Measurements from ENCODE around the gene GRIA4.

The GRIA4 gene

DNA sequence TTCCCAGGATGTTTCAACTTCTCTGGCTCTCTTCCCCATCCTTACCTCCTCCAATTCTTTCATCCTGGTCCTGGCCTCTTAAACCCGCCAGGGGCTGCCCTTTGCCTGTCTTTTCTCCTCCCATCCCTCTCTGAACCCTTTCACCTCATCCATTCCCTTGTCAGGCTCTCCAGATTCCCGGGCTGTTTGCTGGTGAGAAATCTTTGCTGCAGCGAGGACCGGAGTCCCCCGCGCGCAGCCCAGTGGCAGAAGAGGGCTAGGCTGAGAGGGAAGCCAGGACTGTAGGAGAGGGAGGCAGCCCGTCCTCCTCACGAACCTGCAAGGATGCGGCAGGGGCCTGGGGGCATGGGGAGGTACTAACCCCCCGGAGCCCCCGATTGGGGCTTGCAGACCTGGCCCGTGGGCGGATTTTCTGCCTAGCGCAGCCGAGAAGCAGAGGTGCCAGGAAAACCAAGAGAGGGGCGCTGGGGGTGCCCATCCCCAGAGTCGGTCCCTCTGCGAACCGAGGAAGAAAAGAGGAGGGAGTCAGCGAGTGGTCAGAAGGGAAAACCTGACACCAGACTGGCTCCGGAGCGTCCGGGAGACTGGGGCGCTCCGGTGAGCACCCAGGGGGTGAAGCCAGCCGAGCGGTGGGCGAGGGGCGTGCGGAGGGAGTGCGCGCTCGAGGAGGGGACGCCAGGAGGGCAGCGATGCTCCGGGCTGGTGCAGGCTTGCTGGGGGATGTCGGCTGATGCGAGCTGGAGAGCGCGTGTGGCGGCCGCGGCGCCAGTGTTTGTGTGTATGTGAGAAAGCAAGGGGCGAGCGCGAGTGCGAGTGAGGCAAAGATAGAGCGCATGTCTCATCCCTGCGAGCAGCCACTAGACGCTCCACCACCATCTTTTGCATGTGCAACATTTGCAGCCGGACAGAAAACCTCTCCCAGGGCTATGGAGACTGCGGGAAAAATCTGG, at the start of gene GRIA4:
Gene GRIA4, plus strand, starts transcription at position 242 of the 950 bp plus-strand sequence. CDS start 925 bp downstream, outside the sequence.
- peak; percentile 70 for DNase-seq

DNA sequence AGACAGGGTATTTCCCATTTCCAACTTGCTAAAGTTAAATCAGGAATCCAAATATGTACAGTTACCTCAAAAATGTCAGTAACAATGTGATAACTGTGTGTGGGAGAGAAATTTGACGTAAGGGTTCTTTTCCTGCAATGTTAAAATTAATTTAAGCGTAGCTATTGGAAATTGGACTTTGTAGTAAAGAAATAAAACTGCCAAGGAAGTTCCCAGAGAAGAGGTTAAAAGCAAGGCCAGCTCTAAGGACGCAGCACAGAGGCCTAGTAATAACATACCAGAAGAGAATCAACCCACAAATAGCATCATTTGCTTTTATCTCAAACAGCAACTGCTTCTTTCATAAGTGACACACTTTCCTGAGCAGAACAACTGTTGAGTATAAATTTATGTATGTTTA, 36.8 kb upstream of the GRIA4 start:
- no peak for DNase-seq

DNA sequence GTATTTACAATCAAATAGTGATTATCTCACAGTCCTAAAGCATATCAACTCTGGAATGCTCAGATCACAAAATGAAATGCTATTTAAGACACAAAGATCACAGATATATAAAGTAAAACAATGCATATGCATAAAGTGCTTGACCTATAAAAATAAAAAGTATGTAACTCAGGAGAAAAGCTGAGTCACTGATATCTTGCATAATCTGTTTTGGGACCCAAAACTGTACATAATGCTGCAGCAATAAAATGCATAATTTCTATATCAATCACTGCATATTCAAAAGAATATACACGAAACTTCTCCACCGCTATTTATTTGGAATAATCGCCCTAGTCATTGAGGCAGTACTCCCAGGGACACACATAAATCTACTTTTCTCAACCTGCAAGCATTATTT, 34.9 kb upstream of the GRIA4 start:
- DNase-seq = no peak

DNA sequence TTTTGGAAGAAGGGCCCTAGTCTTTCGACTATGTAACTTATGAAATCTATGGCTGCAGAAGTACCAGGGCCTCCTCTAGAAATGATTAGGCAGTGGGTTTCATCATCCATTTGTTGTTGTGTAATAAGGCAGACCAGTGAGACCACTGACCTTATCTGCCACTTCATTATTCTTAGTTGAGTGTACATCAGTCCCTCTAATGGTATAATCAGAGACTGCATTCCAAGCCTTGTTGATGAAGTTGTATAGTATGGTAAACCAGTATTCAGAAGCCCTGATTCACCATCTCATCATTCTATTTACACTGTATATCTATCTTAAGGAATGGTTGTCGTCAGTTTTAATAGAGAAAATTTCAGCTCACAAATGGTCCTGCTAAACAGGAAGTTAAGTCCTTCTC, 32.2 kb upstream of the GRIA4 start:
- no peak for DNase-seq

- DNase-seq = no peak
These were observed 30.8 kb upstream of the GRIA4 start for GRCh38 chr11:105579111-105579510.

GRCh38 chr11:105582497-105582896, 27.4 kb upstream of the GRIA4 start:
- no peak for DNase-seq

DNA sequence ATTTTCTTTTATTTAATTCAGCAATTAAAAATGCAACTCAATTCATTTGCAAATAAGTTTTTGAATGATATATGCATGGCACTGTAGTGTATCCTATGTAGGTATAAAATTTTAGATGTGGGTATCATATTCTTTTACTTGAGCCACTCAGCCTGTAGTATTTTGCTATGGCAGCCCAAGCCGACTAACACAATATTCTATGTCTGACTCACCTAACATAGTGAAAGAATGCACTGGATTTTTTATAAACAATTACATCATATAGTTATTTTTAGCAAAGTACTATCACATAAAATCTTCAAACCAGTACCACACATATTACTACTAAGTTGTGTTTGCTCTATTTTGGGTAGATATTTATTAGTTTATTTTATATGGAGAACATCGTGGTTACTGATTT, 21.9 kb upstream of the GRIA4 start:
- DNase-seq = no peak

DNA sequence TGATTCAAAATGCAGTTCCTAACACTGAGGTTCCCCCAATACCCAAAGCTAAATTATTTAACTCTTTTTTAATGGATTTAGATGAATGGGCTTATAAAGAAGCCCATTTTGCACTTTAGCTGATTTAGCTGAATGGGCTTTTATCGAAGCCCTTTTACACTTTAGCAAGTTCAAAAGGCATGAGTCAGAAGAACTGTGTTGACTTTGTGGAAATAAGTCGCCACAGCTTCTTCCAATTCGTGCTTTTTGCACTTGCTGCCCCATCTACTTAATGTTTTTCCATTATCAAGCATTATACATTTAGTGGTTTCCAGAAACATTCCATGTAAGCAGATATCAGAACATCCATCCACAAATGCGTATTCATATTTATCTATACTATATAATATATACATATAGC, 20.5 kb upstream of the GRIA4 start:
- DNase-seq = no peak

DNA sequence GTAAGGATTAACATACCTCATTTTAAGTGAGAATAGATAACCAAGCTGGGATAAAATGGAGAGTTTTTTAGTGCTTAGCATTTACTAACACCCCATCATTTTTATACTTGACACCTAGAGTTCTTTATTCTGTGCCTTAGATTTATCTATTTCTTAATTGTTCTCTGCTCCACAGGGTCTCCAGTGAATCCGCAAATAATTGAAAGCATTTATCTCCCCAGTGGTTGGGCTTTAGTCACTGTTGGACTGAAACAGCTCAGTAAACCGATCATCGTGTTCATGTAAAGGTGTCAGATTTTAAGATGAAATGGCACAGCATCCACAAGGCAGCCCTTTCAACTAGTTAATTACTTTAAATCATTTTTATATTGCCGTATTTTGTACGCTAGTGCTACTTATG, 17.8 kb upstream of the GRIA4 start:
- DNase-seq = no peak

DNA sequence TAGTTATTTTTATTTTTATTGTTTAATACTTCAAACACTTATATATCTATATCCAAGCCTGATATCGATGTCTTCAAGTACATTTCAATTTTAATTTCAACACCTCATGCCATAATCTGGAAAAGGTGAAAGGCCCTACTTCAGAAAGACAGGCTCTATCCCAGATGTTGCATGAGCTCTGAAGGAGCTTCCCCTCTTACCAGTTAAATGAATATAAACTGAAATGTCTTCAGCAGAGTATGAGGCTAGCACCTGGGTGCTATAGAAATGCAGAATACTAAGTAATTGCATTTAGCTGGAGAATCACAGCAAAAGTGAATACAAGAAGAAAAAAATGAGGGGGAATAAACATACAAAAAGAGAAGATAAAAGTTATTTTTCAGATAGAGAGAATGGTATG, 11.5 kb upstream of the GRIA4 start:
- DNase-seq = no peak

DNA sequence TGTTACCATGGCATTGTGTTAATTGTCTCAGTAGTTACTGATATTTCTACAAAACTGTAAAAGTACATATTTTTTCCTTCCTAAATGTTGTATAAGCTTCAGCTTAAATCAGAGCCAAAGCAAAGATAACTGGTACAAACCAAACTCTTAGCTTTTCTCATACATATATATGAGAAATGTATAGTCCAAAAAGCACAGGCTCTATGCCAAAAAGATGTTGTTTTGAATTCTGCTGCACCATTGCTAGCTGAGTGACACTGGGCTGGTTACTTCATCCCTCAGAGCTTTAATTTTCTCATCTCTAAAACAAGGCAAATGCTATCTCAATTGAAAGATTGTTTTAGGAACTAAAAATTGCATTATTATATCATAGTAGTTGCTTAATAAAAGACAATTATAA, 6.7 kb upstream of the GRIA4 start:
- no peak for DNase-seq

- peak; percentile 62 for DNase-seq
These were observed 512 bp upstream of the GRIA4 start for GRCh38 chr11:105609341-105609781.

DNA sequence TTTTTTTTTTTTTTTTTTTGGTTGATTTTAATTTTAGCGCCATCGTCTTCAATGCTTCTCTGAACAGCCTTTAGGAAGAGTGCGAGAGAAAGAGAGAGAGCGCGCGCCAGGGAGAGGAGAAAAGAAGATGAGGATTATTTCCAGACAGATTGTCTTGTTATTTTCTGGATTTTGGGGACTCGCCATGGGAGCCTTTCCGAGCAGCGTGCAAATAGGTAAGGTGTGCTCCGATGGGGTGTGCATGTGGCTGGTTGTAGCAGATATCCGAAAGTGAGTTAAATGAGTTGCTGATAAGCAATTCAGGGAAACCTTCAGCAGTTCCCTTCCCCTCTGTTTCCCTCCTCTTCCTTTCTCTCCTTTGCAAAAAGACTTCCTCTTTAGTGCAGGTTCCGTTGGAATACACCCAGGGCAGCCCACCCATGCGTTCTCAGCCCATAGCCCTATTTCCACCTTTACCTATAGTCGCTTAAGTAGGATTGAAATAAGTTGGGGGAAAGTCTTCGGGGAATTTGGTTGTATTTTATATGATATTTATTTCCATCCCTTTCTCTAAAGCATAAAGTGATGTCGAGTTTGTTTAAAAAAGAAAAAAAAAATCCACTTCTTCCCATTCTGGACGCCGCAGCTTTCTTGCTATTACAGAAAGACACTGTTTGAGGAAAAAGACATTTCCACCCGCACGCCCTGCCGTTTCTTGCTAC, 1.1 kb downstream of the GRIA4 start:
- no peak for DNase-seq

- DNase-seq = no peak
These were observed 1.9 kb downstream of the GRIA4 start for GRCh38 chr11:105611572-105612441.

GRCh38 chr11:105612771-105613170, 2.9 kb downstream of the GRIA4 start:
- DNase-seq = no peak

DNA sequence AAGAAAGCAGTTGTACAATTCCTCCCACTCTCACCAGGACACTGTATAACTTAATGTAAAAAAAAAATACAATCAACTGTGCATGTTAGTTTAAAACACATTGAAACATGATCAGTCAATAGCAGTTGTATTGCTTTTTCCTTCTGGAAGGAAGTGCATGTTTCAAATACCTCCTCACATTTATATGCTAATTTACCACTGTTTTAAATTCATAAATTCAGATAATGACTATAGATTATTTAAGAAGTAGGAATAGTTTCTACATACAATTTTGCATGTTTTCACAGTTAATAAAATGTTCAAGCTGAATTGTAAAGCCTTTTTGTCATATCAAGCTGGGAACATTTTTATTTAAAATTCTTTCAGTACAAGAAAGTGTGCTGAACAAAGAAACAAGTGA, 3.3 kb downstream of the GRIA4 start:
- DNase-seq = no peak

GRCh38 chr11:105618343-105618955, 8.6 kb downstream of the GRIA4 start:
- DNase-seq = no peak

DNA sequence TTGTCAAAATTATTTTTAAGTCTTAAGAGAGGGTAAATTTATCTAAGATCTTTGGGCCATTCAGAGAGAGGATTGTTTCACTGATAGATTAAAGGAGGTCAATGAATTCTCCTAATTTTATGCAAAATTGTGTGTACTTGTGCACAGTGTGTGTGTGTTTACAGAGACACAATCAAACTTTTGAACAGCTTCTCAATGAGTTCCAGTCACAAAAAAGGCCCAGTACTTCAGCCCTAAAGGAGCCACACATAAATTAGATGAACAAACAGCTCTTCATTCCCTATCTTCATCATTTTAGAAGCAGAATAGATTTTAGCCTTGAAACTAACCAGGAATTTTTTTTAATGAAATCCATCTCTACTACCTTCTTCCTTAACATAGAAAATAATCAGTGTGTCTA, 9.7 kb downstream of the GRIA4 start:
- no peak for DNase-seq

DNA sequence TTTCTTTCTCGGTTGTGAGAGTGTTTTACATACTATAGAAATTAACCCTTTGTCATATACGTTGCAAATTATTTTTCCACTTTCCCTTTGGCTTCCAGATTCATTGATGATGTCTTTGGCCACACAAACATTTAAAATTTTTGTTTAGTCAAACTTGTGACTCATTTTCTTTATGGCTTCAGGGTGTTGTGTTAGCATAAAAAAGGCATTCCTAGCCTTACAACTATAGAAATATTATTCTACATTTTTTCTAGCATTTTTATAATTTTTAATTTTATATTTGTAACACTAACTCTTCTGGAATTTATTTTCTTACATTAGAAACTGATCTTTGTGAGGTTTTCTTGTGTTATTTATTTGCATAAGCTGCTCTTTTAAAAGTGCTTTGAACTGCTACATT, 12.1 kb downstream of the GRIA4 start:
- DNase-seq = no peak

GRCh38 chr11:105632316-105632715, 22.4 kb downstream of the GRIA4 start:
- DNase-seq = no peak

DNA sequence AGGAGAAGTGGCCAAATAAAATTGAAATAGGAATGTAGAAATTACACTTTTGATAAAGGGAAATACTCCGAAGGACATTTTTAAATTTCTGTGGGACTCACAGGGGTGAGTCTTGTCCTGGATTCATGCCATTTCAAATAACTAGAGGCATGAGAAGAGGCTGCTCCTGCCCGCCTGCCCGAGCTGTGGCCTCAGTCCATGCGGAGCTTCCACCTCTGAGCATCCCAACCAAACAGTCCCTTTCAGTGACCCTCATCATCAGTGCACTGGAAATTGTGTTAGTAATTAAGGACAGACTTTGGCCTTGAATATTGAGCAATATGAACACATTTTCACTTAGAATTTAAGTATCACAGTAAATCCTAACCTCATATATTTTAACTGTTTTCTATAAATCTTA, 25.6 kb downstream of the GRIA4 start:
- no peak for DNase-seq

DNA sequence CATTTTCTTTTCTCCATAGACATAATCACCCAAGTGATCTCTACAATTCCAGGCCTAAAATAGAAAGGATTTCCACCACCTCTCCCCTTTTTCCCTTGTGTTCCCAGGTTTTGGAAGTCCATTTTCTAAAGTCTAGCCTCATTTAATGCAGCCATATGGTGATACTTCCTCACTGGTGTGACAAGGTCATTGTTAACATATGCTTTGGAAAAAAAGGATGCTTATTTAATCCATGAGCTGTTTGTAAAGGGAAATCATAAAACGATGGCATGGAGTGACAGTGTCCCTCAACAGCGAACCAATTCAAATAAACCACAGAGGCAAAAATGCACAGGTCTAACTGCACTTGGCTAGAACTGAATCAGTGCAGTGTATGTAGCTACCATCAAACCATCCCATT, 26.6 kb downstream of the GRIA4 start:
- DNase-seq = no peak

DNA sequence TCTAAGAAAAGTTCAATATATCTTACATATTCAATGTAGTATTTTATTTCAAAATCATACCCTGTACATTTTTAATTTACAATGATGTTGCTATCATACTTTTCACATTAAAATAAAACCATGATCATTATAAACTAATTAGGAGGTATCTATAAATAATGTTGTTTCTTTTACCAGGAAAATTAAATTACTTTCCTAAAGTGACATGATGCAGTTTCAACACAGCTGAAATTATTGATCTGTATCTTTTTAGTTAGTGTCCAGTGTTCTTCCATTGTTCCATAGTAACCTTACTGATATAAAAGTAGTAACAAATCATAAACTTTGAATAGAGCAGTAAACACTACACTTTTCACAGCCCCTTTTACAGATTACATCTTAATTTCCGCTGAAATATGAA, 29.7 kb downstream of the GRIA4 start:
- DNase-seq = no peak
